Activated effector memory CD4-positive, alpha-beta T cell treated with anti-CD3 and anti-CD28 coated beads, Interleukin-2, amount 50 U/mL, for 16 hours (primary cell): Measurements from ENCODE around the gene PLA2G4A.
"Not testable (repeated sequence)": the region's sequence is repeated elsewhere in the genome, so short reads cannot be mapped to it uniquely, and the experiment has no call there.

ENCODE experiments used
- DNase-seq: peaks from one replicate; pipeline ENCODE4 v3.0.0-alpha.2; 2020

The PLA2G4A gene

GRCh38 chr1:186878356-186878755, 49.6 kb downstream of the PLA2G4A start:
- no peak for DNase-seq

GRCh38 chr1:186880982-186881381, 52.2 kb downstream of the PLA2G4A start:
- DNase-seq: no peak

GRCh38 chr1:186882372-186883134, 53.8 kb downstream of the PLA2G4A start:
- no peak for DNase-seq

- DNase-seq: no peak
Observed at GRCh38 chr1:186884251-186884650, 55.5 kb downstream of the PLA2G4A start.

- DNase-seq: no peak
Observed at GRCh38 chr1:186887203-186887602, 58.5 kb downstream of the PLA2G4A start.

GRCh38 chr1:186888367-186888766, 59.6 kb downstream of the PLA2G4A start:
- no peak for DNase-seq

- DNase-seq: no peak
Observed at GRCh38 chr1:186892936-186893335, 64.2 kb downstream of the PLA2G4A start.

- no peak for DNase-seq
Observed at GRCh38 chr1:186894415-186894814, 65.7 kb downstream of the PLA2G4A start.

GRCh38 chr1:186896211-186896610, 67.5 kb downstream of the PLA2G4A start:
- DNase-seq: no peak

- DNase-seq: no peak
Observed at GRCh38 chr1:186897008-186897407, 68.3 kb downstream of the PLA2G4A start.

- no peak for DNase-seq
Observed at GRCh38 chr1:186899577-186899976, 70.8 kb downstream of the PLA2G4A start.

GRCh38 chr1:186899977-186900376, 71.2 kb downstream of the PLA2G4A start:
- no peak for DNase-seq

GRCh38 chr1:186900539-186901237, 71.9 kb downstream of the PLA2G4A start:
- DNase-seq: no peak

- DNase-seq: no peak
Observed at GRCh38 chr1:186901631-186902030, 72.9 kb downstream of the PLA2G4A start.

- no peak for DNase-seq
Observed at GRCh38 chr1:186903374-186904136, 74.8 kb downstream of the PLA2G4A start.

GRCh38 chr1:186904361-186904760, 75.6 kb downstream of the PLA2G4A start:
- no peak for DNase-seq

- no peak for DNase-seq
Observed at GRCh38 chr1:186905561-186905960, 76.8 kb downstream of the PLA2G4A start.

GRCh38 chr1:186915555-186915954, 86.8 kb downstream of the PLA2G4A start:
- no peak for DNase-seq

- not testable (repeated sequence) for DNase-seq
Observed at GRCh38 chr1:186917106-186917786, 88.5 kb downstream of the PLA2G4A start.

- not testable (repeated sequence) for DNase-seq
Observed at GRCh38 chr1:186921386-186921785, 92.6 kb downstream of the PLA2G4A start.

- not testable (repeated sequence) for DNase-seq
Observed at GRCh38 chr1:186922814-186923213, 94.1 kb downstream of the PLA2G4A start.

- DNase-seq: no peak
Observed at GRCh38 chr1:186923486-186923885, 94.7 kb downstream of the PLA2G4A start.
